ENCODE data around the gene PRKD3.

PRKD3 gene

DNA sequence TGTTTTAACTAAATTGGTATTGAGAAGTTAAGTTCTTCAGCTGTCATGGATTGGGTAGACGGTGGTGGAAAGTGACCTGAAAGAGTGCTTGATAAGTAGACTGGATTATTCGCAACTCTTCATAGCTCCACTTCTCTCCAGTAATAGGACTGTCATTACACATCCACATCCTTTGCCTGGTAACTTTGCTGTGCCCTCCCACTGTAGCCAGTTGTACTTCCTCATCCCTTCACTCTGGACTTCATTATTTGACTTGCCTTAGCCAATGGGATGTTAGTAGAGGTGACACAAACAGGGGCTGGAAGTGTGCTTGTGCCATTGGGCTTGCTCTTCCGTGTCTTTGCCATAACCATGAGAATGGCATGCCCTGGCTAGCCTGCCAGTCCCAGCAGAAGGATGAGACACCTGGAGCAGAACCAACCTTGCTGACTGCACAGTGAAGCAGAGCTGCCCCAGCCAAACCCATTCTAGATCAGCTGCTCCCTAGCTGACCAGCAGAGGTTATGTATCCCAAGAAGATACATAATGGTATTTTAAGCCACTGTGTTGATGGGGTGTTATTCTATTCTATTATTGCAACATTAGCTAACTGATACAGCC lies 36.7 kb upstream of the PRKD3 start:
- H3K4me1 ChIP-seq (ENCODE audit: insufficient read depth, low read length, severe bottlenecking), result peaks cover 53% of the 10 kb centered on the region
- H3K27ac ChIP-seq (ENCODE audit: low read depth, low read length, poor library complexity, severe bottlenecking), result no peak overlapping the region
- H3K4me2 ChIP-seq (ENCODE audit: low read length), result no peak overlapping the region
- H3K36me3 ChIP-seq (ENCODE audit: insufficient read depth, low read length), result no peaks in the 10 kb centered on the region
- no peak for TF ChIP-seq EZH2 (IDR thresholded peaks at IDR 0.05; ENCODE audit: borderline replicate concordance, low read length)
- TF ChIP-seq, protein P1, sequence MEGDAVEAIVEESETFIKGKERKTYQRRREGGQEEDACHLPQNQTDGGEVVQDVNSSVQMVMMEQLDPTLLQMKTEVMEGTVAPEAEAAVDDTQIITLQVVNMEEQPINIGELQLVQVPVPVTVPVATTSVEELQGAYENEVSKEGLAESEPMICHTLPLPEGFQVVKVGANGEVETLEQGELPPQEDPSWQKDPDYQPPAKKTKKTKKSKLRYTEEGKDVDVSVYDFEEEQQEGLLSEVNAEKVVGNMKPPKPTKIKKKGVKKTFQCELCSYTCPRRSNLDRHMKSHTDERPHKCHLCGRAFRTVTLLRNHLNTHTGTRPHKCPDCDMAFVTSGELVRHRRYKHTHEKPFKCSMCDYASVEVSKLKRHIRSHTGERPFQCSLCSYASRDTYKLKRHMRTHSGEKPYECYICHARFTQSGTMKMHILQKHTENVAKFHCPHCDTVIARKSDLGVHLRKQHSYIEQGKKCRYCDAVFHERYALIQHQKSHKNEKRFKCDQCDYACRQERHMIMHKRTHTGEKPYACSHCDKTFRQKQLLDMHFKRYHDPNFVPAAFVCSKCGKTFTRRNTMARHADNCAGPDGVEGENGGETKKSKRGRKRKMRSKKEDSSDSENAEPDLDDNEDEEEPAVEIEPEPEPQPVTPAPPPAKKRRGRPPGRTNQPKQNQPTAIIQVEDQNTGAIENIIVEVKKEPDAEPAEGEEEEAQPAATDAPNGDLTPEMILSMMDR (IDR thresholded peaks at IDR 0.05; ENCODE audit: low read length), result no peak
- no peaks in the 10 kb centered on the region for H3K9me3 ChIP-seq (ENCODE audit: low read length)
- no peaks in the 10 kb centered on the region for H3K27me3 ChIP-seq (ENCODE audit: insufficient read depth, low read length)
- no peaks in the 10 kb centered on the region for H3K9me2 ChIP-seq (ENCODE audit: low read depth, low read length)
- H4K20me1 ChIP-seq (ENCODE audit: insufficient read depth, low read length), result no peaks in the 10 kb centered on the region
- H2AFZ ChIP-seq (ENCODE audit: low read length), result no peak overlapping the region
- no peaks in the 10 kb centered on the region for H3F3A ChIP-seq (ENCODE audit: insufficient read depth, low read length)
- H3K4me3 ChIP-seq (ENCODE audit: low read depth, low read length, poor library complexity, severe bottlenecking), result no peak overlapping the region
- no peaks in the 10 kb centered on the region for H3K79me2 ChIP-seq (ENCODE audit: insufficient read depth, low read length)
- H3K9ac ChIP-seq (ENCODE audit: low read length), result no peak overlapping the region

DNA sequence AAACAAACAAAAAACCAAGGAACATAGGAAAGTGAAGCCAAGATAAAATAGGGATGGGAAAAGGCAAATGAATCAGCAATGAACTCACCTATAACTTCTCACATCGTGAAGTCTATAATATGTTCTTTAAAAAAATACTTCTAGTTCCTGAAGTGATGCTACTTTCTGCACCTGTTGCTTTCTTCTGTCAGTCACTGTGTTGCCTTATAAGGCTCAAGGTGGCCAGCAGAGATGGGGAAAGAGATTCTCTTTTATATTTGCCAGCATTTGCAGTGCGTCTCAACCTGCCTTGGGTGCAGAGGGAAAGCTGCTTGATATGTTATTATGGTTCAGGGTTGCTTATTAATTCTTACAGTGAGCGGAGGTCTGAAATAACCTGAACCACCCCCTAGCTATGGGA lies 33.8 kb upstream of the PRKD3 start:
- no peaks in the 10 kb centered on the region for H3K27me3 ChIP-seq (ENCODE audit: insufficient read depth, low read length)
- peak overlapping the region; percentile 65 for H3K27ac ChIP-seq (ENCODE audit: low read depth, low read length, poor library complexity, severe bottlenecking)
- peaks cover 71% of the 10 kb centered on the region for H3K4me1 ChIP-seq (ENCODE audit: insufficient read depth, low read length, severe bottlenecking)
- H3K9ac ChIP-seq (ENCODE audit: low read length), result no peak overlapping the region
- H2AFZ ChIP-seq (ENCODE audit: low read length), result no peak overlapping the region
- no peaks in the 10 kb centered on the region for H3F3A ChIP-seq (ENCODE audit: insufficient read depth, low read length)
- no peak overlapping the region for H3K4me3 ChIP-seq (ENCODE audit: low read depth, low read length, poor library complexity, severe bottlenecking)
- no peak for TF ChIP-seq EZH2 (IDR thresholded peaks at IDR 0.05; ENCODE audit: borderline replicate concordance, low read length)
- TF ChIP-seq, protein P1 (IDR thresholded peaks at IDR 0.05; ENCODE audit: low read length), result no peak
- H3K4me2 ChIP-seq (ENCODE audit: low read length), result peak overlapping the region; percentile 11; the same call in 1 of the 2 replicates
- no peaks in the 10 kb centered on the region for H4K20me1 ChIP-seq (ENCODE audit: insufficient read depth, low read length)
- no peaks in the 10 kb centered on the region for H3K9me3 ChIP-seq (ENCODE audit: low read length)
- no peaks in the 10 kb centered on the region for H3K36me3 ChIP-seq (ENCODE audit: insufficient read depth, low read length)
- H3K79me2 ChIP-seq (ENCODE audit: insufficient read depth, low read length), result no peaks in the 10 kb centered on the region
- no peaks in the 10 kb centered on the region for H3K9me2 ChIP-seq (ENCODE audit: low read depth, low read length)

DNA sequence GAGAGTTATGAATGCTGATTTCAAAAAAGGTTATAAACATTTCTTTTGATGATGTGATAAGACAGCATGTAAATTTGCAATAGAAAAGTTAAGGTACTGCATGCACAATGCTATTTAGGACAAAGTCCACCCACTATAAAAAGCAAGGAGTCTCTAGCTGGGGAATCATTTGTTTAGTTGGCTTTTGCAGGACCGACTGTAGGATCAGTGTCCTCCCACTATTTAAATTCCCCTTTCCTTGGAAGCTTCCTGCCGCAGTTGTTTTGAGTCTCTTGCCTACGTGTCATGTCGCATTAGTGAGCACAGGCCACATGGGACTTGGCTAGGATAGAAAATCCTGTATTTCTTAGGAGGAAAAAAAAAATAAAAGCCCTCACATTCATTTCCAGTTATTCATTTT lies 32.9 kb upstream of the PRKD3 start:
- Histone ChIP-seq H3K4me1 (ENCODE audit: insufficient read depth, low read length, severe bottlenecking) (peaks cover 77% of the 10 kb centered on the region), H3K27ac (ENCODE audit: low read depth, low read length, poor library complexity, severe bottlenecking) (peak overlapping the region; percentile 65), H3K27me3 (ENCODE audit: insufficient read depth, low read length) (no peaks in the 10 kb centered on the region), H3K4me2 (ENCODE audit: low read length) (no peak overlapping the region), H3K9me2 (ENCODE audit: low read depth, low read length) (no peaks in the 10 kb centered on the region), H3K9me3 (ENCODE audit: low read length) (no peaks in the 10 kb centered on the region), H4K20me1 (ENCODE audit: insufficient read depth, low read length) (no peaks in the 10 kb centered on the region), H3K36me3 (ENCODE audit: insufficient read depth, low read length) (no peaks in the 10 kb centered on the region), H3K79me2 (ENCODE audit: insufficient read depth, low read length) (no peaks in the 10 kb centered on the region), H3K4me3 (ENCODE audit: low read depth, low read length, poor library complexity, severe bottlenecking) (no peak overlapping the region), H3F3A (ENCODE audit: insufficient read depth, low read length) (no peaks in the 10 kb centered on the region), H2AFZ (ENCODE audit: low read length) (no peak overlapping the region), H3K9ac (ENCODE audit: low read length) (no peak overlapping the region)
- TF ChIP-seq, protein P1 (IDR thresholded peaks at IDR 0.05; ENCODE audit: low read length), result no peak
- TF ChIP-seq EZH2 (IDR thresholded peaks at IDR 0.05; ENCODE audit: borderline replicate concordance, low read length), result no peak
